Smooth muscle cell of the brain vasculature (primary cell): ENCODE results near the gene THSD7A.
"Not testable (repeated sequence)": the region's sequence is repeated elsewhere in the genome, so short reads cannot be mapped to it uniquely, and the experiment has no call there.

Experiments used
- DNase-seq: peaks from one replicate; pipeline ENCODE4 v3.0.0-alpha.2; 2012; ENCODE audit warnings: low read depth, low spot score

The THSD7A gene

DNA sequence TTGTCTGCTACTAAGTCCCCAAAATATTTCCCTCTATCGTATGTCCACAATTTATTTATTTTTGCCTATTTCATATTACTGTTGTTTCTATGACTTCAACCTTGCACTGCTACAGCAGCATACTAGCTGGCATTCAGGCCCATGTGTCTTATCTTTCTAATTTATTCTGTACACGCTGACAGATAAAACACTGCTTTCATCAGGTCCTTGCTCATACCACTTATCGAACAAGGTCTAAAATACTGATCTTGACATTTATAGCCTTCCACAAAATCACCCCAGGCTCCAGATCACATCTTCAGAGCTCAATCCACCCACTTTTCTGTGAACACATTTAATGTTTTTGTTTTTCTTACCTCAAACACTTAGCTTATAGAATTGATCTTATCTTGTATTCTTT lies 374.6 kb downstream of the THSD7A start:
- no peak for DNase-seq

GRCh38 chr7:11456574-11456973 lies 375.4 kb downstream of the THSD7A start:
- no peak for DNase-seq

- no peak for DNase-seq
These were observed 379.5 kb downstream of the THSD7A start for GRCh38 chr7:11452476-11452875.

DNA sequence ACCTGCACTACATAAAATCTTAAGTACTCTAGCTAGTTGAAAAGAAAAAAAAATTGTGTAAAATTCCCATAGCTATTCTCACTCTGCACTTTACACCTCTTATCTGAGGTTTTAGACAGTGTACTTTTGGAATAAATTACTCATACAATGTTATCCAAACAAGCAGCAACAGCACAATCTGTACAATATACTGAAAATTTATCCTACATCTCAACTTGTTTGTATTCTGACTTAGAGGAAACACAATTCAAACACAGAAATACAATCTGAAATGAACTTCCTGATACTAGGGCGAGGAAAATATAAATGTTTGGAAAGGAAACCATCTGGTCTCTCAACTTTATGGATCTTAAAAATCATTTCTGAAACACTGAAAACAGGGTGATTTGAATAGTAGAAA lies 381.7 kb downstream of the THSD7A start:
- no peak for DNase-seq

- DNase-seq: no peak
These were observed 382.7 kb downstream of the THSD7A start for GRCh38 chr7:11449316-11449715.

DNA sequence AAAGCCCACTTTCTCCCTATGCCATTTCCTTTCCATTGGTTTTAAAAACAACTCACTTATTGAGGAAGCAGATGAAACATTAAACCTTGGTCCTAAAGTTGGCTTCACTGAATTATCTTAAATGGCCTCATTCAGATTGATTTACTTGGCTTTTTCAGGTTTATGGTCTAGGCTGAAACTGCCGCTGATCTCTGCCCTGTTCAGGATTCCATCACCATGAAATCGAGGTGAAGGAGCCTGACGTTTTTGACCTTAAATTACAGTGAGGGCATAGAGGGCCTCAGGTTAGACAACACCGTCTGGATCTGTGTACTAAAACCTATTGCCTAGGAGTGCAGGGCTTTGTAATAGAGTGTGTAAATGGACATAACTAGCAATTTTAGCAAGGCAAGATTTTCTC lies 383.7 kb downstream of the THSD7A start:
- no peak for DNase-seq

DNA sequence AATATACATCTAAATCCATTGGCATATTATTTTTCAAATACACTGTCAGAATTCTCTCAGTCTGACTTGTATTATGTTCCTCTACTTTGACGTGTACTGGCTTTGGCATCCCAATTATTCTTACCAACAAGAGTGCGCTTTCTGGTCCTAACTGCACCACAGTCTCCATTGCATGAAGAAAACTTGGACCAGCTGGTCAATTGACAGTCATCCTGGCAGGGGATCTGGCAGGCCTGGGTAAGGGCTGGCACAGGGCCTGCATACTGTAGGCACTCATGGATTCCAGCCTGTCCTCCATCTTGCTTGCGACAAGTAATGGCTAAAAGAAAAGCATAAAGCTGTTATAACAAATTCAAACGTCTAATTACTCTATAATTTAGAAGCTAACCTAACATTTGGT lies 384.9 kb downstream of the THSD7A start:
- DNase-seq: no peak

DNA sequence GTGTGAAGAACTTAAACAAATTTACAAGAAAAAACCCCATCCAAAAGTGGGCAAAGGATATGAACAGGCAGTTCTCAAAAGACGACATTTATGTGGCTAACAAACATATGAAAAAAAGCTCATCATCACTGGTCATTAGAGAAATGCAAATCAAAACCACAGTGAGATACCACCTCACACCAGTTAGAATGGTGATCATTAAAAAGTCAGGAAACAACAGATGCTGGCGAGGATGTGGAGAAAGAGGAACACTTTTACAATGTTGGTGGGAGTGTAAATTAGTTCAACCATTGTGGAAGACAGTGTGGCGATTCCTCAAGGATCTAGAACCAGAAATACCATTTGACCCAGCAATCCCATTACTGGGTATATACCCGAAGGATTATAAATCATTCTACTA lies 388.1 kb downstream of the THSD7A start:
- DNase-seq: not testable (repeated sequence)

DNA sequence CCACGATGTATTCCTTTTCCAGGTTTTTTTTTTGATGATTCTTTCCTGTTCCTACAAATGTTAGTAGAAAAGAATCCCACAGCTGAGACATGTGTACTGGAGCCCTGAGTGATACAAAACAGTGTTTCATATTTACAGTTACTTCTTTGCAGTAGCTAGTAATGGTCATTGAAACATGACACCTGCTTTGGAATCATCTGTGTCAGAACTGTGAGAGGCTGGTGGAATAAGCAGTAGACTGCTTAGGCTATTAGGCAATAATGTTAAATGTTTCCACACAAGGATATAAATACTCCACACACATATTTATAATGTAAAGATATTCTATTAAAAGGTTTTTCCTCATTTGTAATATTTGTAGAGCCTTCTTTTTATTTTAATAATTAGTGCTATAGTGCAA lies 394.0 kb downstream of the THSD7A start:
- DNase-seq: no peak

- no peak for DNase-seq
These were observed 395.0 kb downstream of the THSD7A start for GRCh38 chr7:11436773-11437524.

- no peak for DNase-seq
These were observed 395.7 kb downstream of the THSD7A start for GRCh38 chr7:11436316-11436715.

DNA sequence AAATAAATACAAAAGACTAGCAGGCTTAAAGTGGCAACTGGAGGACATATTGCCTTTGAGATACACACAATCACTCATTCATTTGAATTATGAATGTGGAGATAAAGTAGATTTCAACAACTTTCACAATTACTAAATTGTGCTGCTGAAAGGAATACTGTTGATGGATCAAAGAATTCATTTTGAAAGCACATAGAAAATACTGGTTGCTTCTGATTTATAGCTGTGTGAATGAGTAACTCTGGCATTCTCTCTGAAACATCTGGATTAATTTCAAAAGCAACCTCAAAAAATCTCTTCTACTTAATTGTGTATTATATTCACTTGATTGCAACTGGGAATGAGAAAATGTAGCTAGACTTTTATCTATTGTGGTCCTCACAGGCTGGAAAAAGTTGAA lies 397.6 kb downstream of the THSD7A start:
- no peak for DNase-seq

DNA sequence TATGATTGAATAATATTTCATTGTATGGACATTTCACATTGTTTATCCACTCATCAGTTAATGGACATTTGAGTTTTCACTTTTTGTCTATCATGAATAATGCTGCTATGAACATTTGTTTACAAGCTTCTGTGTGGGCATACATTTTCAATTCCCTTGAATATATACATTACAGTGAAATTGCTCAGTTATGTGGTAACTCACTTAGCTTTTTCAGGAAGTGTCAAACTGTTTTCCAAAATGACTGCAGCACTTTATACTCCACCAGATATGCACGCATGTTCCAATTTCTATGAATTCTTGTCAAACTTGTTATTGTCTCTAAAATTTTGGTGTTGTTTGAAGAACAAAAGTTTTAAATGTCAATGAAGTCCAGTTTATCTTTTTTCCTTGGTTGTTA lies 401.2 kb downstream of the THSD7A start:
- DNase-seq: no peak

GRCh38 chr7:11430112-11430511 lies 401.9 kb downstream of the THSD7A start:
- DNase-seq: no peak

DNA sequence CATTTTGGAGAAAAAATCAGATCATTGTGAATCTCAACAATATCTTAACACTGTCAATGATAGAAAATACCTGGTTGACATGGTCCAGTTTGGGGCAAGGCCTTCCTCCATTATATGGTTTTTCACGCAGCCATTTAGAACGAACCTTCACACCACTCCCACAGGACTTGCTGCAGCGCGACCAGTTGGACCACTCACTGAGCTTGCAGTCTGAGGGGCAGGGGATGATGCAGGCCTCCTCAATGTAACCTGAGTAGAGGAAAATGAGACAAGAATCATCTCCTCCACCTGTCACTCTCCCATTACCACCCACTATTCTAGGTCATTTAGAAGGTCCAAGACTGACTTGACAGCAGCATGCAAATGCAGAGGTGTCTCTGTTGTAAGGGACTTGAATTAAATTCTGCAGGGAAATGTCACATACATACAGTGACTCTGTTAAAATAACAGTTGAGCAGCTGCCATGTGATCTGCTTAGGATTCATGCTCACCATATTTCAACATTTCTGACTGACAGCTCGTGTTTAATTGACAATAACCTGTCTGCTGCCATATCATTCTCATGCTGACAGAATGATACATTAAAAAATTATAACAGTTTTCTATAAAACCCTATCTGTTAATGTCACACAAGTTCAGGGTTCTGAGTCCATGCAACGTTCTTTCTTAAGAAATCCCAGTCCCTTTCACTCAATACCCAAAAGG lies 403.0 kb downstream of the THSD7A start:
- DNase-seq: no peak

- peak; percentile 35 for DNase-seq
These were observed 404.2 kb downstream of the THSD7A start for GRCh38 chr7:11427686-11428273.

DNA sequence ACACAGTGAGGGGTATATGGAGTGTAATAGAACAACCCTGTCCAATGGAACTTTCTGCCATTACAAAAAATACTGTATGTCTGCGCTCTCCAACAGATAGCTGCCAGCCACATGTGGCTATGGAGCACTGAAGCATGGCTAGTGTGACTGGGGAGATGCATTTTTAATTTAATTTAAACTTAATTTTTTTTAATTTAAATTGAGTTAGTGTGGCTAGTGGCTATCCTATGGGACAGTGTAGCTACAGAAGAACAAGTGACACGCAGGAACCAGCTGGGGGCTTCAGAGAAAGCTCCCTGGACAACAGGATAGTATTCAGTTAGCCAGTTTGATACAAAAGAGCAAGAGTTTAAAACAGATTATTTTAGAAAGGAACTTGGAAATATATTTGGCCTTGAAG lies 408.0 kb downstream of the THSD7A start:
- DNase-seq: no peak

- no peak for DNase-seq
These were observed 411.9 kb downstream of the THSD7A start for GRCh38 chr7:11420049-11420448.

DNA sequence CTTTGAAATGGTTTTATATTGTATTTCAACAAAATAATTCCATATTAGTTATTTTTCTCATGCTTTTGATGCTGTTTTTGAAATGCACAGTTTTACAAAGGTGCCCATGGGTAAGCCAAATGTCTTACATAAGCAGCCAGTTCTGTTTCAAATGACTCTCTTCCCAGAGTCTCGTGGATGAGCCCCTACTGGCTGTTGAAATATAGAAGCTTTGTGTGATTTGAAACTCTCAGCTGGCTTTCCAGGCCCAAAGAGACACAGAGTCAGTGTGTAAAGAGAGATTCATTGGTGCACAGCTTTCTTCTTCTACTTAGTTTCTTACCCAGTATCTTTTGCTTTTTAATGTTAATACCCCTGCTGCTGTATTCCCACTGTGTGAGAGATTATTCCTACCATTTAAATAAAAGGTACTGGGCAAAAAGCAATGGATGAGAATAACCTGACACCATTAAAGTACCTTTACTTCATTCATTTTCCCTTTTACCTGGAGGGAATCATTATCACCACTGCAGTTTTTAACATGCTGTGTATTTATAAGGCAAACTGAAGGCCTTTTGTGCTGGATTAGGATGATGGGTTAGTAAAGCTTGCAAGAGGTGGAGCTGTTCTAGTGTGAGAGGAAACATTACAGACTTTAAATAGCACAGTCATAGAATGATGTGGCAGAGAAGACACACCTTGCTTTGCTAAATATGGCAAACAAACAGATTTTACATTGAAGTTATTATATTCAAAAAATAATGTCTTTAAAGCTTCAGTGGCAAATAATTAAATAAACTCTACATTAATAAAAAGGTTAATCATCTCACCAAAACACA lies 415.1 kb downstream of the THSD7A start:
- no peak for DNase-seq

DNA sequence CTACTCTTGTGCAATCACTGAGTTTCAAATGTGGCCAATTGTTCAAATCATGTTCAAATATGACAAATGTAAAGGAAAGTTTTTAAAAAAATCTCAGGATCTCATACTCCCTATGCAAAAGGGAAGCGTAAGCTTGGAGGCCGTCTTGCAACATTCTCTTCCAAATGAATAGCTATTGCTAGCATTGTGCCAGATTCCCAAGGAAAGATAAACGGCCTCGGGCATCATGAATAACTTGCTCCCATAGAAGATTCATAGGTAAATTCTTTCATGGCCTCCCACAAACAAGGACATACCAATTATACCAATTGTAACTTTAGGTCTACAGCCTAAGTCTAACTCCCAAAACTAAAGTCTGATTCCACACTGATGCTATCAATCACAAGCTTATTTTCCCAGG lies 416.9 kb downstream of the THSD7A start:
- DNase-seq: no peak

GRCh38 chr7:11413901-11414300 lies 418.1 kb downstream of the THSD7A start:
- no peak for DNase-seq

- DNase-seq: no peak
These were observed 420.0 kb downstream of the THSD7A start for GRCh38 chr7:11412036-11412435.
